SW 1271 (cell line): ENCODE measurements around the gene KRT8.

ENCODE experiments used
- DNase-seq, 2 experiments: peaks; one replicate each; lab custom pipeline; 2025; lab: John Stamatoyannopoulos, UW

KRT8 gene

GRCh38 chr12:52925717-52926595, 21.1 kb upstream of the KRT8 start:
- DNase-seq = peak in 1 of 2 experiments; percentile 32

- DNase-seq = peak; percentile 66 to 91
Measured at GRCh38 chr12:52924764-52925716, 20.2 kb upstream of the KRT8 start.

GRCh38 chr12:52921488-52922165, 16.8 kb upstream of the KRT8 start:
- no peak for DNase-seq

GRCh38 chr12:52920937-52921336, 16.1 kb upstream of the KRT8 start:
- DNase-seq = no peak

- no peak for DNase-seq
Measured at GRCh38 chr12:52918784-52919183, 13.9 kb upstream of the KRT8 start.

GRCh38 chr12:52918351-52918750, 13.5 kb upstream of the KRT8 start:
- DNase-seq = no peak

GRCh38 chr12:52917800-52918199, 12.9 kb upstream of the KRT8 start:
- no peak for DNase-seq

- DNase-seq = no peak
Measured at GRCh38 chr12:52916216-52916615, 11.3 kb upstream of the KRT8 start.

GRCh38 chr12:52915637-52916036, 10.8 kb upstream of the KRT8 start:
- DNase-seq = no peak

- DNase-seq = no peak
Measured at GRCh38 chr12:52914576-52915121, 9.8 kb upstream of the KRT8 start.

- DNase-seq = no peak
Measured at GRCh38 chr12:52913431-52913821, 8.6 kb upstream of the KRT8 start.

GRCh38 chr12:52912711-52913430, 8.0 kb upstream of the KRT8 start:
- no peak for DNase-seq

- no peak for DNase-seq
Measured at GRCh38 chr12:52910248-52910883, 5.5 kb upstream of the KRT8 start.

GRCh38 chr12:52909796-52910195, 4.9 kb upstream of the KRT8 start:
- no peak for DNase-seq

- no peak for DNase-seq
Measured at GRCh38 chr12:52909331-52909730, 4.5 kb upstream of the KRT8 start.

- DNase-seq = no peak
Measured at GRCh38 chr12:52907092-52907810, 2.4 kb upstream of the KRT8 start.

GRCh38 chr12:52906191-52906601, 1.3 kb upstream of the KRT8 start:
- DNase-seq = no peak

GRCh38 chr12:52903855-52904508, 894 bp downstream of the KRT8 start:
- no peak for DNase-seq

GRCh38 chr12:52903285-52903854, 1.5 kb downstream of the KRT8 start:
- DNase-seq = no peak
